Measurements from ENCODE around the gene DNAJC5.

The DNAJC5 gene

DNA sequence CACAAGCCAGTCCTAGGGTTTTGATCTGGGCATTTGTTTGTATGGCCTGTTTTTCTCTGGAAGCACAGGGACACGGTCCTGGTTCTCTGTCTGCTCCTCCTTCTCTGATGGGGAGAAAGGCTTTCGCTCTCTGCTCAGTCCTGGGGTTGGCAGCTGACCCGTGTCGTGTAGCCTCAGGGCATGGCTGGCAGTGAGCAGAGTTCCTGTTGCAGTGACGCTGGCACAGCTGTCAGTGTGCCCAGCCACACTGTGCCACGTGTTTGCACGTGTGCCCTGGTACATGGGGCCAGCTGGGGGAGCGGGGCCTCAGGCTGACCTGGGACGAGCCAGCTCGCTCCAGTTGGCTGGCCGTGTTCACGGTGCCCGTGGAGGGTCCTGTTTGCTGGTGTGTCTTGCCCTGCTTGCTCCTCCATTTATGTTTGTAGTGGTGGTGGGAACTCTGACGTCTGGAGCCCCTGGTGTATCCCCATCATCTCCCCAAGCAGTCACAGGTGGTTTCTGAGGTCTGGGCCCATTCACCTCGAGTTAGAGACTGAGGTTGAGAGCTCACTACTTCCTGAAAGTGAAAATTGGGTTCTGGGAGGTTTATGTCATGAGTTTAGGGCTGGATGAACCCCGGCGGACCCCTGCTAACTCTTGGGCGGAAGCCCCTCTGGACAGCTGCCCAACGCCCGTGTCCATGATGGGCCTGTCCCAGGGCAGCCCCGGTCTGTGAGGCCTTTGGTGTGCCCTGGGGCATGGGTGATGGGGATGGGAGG lies 10.2 kb upstream of the DNAJC5 start:
- no peak for DNase-seq (ENCODE audit: low read depth in 2 of 2)

DNA sequence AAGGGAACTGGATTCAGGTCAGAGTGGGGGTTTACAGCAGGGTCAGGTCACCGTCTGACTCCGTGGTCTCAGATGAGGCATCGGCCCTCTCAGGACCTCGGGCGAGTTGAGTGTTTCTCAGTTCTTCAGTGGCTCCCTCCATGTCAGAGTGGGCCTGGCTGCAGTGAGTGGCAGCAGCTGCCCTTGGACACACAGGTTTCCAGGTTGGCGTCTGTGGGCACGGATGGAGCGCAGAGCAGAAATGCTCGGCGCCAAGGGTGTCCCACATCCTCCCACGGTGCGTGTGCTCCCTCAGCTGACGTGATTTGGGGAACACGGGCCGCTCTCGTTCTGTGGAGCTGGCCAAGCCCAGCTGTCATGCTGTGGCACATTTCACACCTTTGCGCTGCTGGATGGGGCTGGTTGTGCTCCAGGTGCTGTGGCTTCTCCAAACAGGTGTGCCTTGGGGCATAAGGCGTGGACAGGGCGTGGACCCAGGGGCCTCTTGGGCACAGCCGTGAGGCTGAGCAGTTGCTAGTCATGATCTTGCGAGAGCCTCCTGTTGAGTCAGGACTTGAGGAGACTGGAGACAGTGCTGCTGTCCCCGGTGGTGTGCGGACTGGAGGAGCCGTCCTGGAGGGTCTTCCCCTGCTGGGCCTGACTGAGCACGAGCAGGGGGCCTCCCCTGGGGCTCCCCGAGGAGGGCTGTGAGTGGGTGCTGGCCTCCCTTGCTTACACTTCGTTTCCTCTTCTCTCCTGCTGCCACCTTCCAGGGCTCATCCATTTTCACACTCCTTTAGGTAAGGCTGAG lies 9.5 kb upstream of the DNAJC5 start:
- DNase-seq (ENCODE audit: low read depth in 2 of 2), result no peak

DNA sequence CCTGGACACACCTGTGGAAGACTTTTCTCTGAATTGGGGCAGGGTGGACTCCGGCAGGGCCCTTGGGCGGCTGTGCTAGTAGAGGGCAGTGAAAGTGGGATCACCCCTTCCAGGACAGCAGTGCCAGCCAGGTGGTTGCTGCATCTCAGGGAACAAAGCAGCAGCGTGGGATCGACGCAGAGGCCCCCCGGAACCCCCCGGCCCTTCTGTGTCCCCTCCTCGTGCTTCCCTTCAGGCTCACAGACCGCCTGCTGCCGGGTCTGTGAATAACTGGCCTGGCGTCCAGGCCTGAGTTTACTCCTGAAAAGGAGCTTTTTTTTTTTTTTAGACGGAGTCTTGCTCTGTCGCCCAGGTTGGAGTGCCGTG lies 8.9 kb upstream of the DNAJC5 start:
- DNase-seq (ENCODE audit: low read depth in 2 of 2), result no peak

DNA sequence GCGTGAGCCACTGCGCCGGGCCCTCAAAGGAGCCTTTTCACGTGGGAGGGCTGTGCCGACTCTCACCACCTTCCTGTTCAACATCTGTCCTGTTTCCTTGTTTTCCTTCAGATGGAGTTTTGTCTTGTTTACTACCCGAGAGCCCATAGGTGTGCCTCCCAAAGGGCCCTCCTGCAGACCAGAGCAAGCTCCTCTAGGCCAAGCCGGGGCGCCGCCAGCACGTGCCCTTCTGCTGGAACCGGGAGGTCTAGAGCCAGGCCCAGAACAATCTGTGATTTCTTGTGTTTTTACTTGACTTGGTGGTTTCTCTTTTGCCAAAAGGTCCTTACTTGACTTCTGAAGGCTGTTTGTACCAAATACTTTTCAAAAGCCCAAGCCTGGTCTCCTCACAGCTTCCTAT lies 8.0 kb upstream of the DNAJC5 start:
- DNase-seq (ENCODE audit: low read depth in 2 of 2), result no peak

DNA sequence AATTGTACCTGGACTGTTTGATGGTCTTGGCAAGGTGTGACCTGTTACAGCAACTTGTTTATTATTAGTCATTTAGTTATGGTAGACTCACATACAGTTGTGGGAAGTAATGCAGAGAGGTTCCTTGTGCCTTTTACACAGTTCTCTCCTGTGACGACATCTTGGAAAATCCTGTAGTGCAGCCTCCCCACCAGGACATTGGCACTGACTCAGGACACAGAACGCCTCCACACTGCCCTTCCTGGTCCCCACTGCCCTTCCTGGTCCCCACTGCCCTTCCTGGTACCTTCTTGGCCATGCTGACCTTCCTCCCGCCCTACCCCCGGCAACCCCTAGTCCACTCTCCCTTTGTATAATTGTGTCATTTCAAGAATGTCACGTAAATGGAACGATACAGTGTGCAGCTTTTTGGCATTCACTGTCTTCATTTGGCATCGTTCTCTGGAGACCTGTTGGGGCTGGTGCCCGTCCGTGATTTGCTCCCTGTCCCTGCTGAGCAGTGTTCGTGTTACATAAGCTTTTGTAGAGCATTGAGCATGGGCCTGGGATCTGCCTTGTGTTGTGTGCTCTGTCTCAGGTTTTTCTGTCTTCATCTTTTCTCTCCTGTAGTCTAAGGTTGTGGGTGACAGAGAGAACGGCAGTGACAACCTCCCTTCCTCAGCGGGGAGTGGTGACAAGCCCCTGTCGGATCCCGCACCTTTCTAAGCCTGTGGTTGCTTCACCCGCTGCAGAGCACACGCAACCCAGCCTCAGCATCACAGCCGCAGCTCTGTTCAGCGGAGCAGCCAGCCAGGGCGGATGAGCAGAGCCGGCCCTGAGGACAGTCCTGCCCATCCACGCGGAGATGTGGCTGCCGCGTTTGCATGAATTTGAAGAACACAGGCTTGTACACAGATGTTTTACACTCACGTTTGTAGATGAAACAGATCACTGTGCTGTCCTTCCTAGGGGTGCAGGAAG lies 5.4 kb upstream of the DNAJC5 start:
- no peak for DNase-seq (ENCODE audit: low read depth in 2 of 2)

DNA sequence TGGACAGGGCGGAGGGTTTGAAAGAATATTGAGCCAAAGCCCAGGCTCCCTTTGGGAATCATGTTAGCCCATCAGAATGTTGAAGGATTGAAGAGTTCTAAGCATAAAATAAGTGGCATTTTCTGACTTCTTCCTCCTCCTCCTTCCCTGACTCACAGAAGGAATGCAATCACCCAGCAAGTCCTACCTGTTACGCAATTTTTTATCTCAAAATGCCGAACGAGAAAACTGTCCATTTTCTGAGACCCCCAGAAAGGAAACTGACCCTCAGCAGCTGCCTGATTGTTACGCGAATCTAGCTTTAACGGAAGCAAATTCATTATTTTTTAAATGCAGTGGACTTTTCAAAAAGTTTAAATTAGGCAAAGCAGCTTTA lies 4.7 kb upstream of the DNAJC5 start:
- DNase-seq (ENCODE audit: low read depth in 2 of 2), result no peak

DNA sequence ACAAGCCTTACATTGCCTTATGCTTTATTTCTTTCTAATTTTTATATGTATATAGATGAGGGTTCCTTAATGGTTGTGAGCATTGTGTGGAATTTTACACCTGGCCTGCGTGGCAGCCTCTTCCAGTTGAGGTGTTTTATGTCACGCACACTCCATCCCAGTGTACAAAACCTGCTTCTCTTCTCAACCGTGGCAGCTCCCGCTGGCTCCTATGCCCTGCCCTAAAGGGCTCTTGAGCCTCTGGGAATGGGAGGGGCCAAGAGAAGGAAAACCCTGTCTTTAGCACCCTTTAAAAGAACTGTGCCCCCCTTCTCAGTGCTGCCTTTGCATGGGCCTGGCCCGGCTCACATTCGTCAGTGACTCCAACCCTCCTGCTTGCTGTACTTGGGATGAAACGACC lies 4.3 kb upstream of the DNAJC5 start:
- no peak for DNase-seq (ENCODE audit: low read depth in 2 of 2)

DNA sequence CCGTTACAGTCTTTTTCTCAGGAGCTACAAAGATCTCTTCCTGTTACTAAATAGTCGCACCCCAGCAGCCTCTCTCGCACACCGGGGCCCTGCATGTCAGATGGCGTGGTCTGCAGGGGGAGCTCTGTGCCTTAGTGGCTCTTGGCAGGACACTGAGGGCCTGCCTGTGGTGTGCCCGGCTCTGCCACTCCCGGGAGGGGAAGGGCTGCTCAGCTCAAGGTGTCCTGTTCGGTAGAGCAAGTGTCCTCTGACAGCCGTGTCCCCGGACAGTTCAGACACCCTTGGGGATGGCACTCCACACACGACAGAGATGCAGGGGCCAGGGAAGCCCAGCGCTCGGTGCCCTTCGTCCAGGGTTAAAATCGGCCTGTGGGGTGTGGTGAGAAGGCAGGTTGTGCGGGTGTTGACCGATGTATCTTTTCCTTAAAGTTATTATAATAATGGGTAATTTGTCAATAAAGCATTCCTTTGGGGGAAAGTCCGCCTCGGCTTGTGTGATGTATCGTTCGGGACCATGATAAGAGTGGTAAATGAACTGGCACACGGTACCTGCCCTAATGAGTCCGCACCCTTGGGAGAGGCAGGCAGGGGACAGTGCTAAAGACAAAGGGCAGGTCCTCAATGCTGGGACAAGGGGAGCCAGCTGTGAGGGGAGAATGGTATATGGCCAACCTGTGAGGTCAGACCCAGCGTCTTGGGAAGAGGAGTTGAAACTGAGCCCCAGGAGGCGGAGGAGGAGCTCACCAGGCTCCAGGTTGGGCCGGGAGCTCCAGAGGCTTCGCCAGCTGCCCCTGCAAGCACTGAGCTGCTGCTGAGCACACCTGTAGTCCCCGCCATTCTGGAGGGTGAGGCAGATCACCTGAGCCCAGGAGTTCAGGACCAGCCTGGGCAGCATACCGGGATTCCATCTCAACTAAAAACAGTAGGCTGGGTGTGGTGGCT lies 3.6 kb upstream of the DNAJC5 start:
- DNase-seq (ENCODE audit: low read depth in 2 of 2), result no peak

DNA sequence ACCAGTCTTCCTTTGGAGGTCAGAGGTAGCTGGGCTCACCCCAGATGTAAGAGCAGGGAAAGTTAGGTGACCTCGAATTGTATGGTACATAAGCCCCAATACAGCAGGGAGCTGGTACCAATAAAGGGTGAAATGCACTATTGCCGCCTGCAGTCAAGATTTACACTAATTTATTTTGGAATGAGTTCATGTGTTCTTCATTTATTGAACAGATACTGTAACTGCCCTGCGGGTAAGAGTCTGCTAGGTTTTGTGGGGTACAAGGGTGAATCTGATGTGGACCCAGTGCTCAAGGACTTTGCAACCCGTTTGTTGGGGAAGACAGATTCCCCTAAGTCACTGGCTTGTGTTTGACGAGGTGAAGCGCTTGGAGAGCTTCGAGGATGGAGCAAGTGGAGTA lies 2.5 kb upstream of the DNAJC5 start:
- no peak for DNase-seq (ENCODE audit: low read depth in 2 of 2)

DNA sequence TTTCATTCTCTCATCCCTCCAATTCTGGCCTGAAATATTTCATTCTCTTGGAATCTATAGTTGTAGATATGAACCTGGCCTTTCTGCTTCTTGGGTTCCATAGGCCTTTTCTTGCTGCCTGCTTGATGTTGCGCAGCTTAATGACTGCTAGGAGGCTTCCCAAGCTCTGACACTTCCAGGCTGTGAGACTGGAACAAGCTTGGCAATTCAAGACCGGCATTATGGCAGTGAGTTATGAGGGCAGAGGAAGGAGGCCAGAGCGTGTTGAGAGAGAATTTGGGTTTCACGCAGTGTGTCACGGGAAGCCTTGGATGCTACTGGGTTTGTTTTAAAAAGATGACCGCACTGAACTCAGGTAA lies 948 bp upstream of the DNAJC5 start:
- no peak for DNase-seq (ENCODE audit: low read depth in 2 of 2)

DNA sequence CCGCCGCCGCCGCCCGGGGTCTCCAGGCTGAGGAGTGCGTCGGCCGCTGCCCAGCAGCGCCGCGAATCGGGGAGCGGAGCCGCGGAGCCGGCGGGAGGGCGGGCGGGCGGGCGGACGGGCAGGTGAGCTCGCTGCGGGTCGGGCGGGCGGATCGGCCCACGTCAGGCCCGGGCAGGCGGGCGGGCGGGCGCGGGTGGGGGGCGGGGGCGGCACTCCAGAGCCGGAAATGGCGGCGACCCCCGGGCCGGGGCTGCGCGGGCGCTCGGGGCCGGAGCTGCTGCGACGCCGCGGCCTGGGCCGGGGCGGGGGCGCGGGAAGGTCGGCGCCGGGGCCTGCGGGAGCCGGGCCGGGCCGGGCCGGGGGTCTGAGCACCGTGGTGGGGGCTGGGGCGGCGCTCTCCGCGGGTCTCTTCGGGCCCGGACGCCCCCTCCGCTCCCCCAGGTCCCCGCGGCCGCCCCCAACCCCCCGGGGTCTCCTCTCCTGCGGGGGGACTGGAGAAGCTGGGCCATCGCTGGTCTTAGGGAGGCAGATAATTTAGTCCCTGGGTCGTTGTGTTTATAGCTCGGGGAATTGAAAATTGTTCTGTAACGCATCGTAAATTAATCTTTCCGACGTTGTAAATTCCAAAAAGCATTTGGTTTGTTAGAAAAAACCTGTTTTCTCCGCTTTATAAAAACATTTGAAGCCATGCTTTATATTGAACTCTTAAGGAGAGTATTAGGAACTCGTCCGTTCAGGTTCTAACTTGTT lies 451 bp downstream of the DNAJC5 start:
- DNase-seq (ENCODE audit: low read depth in 2 of 2), result no peak

DNA sequence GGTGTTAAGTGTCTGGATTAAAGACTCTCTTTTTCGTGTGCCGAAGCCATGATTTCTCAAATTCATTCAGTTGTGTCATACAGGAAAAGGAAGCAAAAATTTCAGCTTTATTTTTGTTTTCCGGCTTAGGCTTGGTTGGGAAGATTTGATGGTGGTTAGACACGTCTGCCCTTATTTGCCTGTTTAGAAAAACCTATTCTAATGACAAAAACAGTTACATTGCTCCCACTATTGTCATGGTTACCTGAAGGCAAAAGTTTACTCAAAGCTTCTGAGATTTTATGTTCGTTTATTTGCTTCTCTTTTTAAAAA lies 982 bp downstream of the DNAJC5 start:
- DNase-seq (ENCODE audit: low read depth in 2 of 2), result no peak

DNA sequence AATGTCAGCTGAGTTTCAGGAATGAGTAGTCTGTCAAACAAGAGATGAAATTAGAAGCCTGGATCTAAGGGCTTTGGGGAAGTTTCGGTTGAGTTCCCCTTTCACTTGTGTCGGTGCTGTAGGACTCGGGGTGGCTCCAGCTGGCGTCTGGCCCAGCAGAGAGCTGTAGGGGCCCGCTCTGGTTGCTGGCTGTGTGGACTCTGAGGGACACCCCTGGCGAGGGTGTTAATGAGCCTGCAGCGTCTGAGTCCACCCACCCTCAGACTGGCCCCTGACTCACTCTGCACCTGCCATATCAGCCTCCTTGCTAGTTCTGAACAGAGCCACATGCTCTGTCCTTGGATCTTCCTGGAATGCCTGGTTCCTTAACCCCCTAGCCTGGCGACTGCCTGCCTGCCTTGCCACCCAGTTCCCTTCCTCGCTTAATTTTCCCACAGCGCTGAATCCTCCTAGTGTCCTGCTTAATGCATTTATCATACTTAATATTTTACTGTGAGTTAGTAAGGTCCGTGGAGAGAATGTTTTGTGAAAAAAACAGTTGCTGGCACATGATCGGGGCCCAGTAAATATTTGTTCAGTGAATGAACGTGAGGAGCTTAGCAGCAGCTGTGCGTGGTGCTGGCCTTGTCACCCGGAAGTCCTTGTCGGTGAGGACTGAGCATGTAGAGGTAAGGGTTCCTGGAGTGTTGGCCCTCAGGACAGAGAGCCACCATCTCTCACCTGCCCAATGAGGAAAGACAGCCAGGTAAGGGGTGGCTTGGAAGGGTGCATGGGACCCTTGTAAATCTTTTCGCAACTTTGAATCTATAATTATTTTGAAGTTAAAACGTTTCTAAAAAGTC lies 1.6 kb downstream of the DNAJC5 start:
- DNase-seq (ENCODE audit: low read depth in 2 of 2), result no peak

DNA sequence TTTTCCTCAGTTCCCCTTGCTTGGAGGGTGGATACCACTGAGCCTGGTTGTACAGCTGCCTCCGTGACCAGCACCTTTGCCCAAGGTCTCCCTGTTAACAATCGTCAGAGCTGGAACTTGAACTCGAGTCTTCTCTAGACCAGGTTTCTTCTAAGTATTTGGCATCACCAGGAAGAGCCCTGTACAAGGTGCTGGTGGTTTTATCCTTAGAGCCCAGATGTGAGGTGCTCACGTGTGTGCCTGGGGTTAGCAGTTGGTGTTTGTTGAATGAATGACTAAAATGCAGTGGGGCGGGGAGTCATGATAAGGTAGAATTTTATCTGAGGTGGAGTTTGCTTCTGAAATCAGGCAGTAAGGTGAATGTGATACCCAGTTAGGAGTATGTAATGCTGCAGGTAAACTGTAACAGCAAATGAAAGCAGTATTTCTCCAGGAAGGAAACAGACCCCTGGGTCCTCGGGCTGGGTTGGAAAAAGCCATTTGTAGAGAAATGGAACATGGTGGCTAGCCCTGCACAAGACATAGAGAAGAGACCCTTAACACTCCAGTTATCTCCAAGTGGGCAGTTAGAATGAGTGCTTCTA lies 3.1 kb downstream of the DNAJC5 start:
- no peak for DNase-seq (ENCODE audit: low read depth in 2 of 2)

DNA sequence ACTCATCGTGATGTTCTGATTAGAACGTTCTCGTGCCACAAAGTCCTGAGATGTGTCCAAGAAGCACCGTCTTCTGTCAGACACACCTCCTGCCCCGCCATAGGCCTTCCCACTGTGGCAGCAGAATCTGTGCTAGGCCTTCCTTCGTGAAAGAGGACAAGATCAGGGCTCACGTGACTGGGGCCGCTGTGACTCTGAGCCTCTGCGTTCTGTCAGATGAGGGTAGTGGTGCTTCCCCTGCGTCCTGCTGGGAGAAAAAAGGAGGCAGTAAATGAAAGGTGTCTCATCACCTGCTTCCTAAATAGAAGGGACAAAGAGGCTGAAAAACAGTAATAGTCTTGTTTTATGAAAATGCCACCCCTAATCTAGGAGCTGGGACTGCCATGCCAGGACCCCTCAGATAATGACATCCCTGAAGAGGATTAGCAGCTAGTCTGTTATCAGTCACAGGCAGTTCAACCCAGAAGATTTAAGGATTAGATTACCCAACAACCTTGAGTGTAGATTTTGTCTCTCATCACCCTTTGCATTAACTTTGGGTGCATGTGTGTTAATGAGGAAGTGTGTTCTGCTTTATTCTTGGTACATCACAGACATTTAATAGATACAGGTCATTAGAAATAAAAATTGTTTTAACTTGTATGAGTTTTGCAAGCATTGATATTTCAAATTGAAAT lies 4.1 kb downstream of the DNAJC5 start:
- no peak for DNase-seq (ENCODE audit: low read depth in 2 of 2)

DNA sequence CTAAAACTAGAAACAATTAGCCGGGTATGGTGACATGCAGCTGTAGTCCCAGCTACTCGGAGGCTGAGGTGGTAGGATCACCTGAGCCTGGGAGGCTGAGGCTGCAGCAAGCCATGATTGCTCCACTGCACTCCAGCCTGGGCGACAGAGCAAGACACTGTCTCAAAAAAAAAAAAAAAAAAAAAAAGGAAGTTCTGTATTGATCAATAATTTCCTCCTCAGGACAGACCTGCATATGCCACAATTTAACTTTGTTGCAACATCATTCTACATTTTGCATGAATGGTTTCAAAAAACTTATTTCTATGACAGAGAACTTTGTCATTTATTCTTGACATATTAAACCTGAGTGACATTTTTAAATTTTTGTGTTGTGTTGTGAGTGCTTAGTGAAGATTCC lies 5.5 kb downstream of the DNAJC5 start:
- DNase-seq (ENCODE audit: low read depth in 2 of 2), result no peak

DNA sequence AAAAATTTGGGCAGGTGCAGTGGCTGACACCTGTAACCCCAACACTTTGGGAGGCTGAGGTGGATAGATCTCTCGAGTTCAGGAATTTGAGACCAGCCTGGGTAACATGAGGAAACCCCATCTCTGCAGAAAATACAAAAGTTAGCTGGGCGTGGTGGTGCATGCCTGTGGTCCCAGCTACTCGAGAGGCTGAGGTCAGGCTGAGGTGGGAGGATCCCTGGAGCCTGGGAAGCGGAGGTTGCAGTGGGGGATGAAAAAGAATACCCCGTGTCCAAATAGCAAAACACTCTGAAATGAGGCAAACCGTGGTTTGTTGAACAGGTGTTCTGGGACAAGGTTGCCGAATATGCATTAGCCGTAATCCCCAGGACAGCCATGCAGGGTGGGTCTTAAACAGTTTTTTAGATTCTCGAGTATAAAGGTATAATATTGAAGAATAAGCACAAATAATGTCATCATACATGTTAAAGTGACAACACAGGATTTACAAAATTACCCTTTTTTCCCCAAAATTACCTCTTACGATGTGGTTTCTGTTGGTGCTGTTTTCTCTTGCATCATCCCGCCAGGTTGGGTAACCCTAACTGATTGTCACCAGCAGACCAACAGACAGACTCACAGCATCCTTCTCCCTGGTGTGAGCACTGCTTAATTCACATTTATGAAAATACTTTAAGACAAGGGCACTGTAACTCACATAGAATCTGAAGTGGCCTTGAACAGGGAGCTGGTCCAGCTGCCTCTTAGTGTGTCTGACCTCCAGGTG lies 9.1 kb downstream of the DNAJC5 start:
- no peak for DNase-seq (ENCODE audit: low read depth in 2 of 2)

DNA sequence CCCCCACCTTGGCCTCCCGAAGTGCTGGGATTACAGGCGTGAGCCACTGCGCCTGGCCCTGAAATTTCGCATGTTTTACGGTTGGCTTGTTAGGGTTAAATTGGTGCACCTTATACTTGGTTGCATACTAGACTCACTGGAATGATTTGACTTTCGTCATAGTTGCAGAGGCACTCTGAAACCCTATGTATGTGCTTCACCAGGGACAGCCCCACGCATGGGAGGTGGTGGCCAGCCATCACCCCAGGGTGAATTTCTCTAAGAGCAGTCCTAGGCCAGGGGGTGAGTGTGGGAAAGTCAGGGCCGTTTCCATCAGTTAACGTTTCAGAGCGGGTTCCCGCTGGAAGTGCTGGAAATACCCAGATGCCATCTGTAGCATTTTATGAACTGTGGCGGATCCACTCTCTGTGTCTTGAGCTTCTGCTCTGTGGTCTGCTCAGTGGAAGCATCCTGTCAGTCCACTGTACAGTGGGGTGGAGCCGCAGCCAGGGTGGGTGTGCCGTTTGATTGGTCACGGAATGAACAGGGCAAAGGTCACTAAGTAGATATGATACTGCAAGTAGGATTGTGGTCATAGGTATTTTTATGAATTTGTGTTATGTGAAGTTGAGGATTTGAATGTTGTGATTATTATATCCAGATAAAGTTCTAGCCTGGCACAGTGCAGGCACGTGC lies 13.2 kb downstream of the DNAJC5 start:
- DNase-seq (ENCODE audit: low read depth in 2 of 2), result no peak

All from stimulated activated CD4-positive, alpha-beta T cell treated with anti-CD3 and anti-CD28 coated beads, Interleukin-1b, Interleukin-23, amount 100 ng/mL, for 1 hour (primary cell).